Erythroblast (primary cell): ENCODE results near the gene MAPK7.

ENCODE experiments used
- GATA1 ChIP-seq: IDR thresholded peaks from 2 replicates; pipeline ENCODE4 v1.6.1; 2011; ENCODE audit warnings: low read depth, mild to moderate bottlenecking, control low read depth, low read length, moderate library complexity
- POLR2A ChIP-seq: IDR thresholded peaks from 2 replicates; pipeline ENCODE4 v1.6.1; 2011; ENCODE audit warnings: mild to moderate bottlenecking, low read length

DNA sequence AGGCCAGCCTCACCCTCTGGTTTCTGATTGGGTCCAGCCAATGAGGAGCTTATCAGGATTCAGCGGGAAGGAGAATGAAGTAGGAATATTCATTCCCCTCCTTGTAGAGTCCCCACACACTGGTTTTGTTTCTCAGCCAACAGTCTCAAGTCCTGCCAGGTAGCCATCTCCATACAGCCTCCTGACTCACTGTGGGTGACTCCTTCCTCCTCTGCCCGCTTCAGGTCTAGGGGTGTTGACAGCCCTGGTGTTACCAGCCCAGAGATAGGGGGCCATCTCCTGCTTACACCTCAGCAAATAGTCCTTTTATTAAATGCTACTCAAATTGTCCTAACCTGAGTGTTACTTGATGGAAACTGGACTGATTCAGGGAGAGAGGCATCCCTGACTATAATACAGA lies 12.7 kb downstream of the MAPK7 start:
- TF ChIP-seq POLR2A = no peak
- no peak for TF ChIP-seq GATA1
